Transverse colon (tissue), 4 donors: ENCODE results near the gene LIPE.

Source experiments
- CTCF ChIP-seq, 5 experiments: fragments of 200-600 bp in 3 of 5; fragments of 450-650 bp in 2 of 5; sonication (generic) in 3 of 5; IDR thresholded peaks; 1 replicate in 2 of 5; 2 replicates in 3 of 5; pipeline ENCODE4 v1.5.1; 2016 to 2017; ENCODE audit warnings: antibody characterized with exemption in 5 of 5, inconsistent platforms in 3 of 5, mild to moderate bottlenecking in 2 of 5, moderate library complexity in 1 of 5
- POLR2A ChIP-seq: fragments of 450-650 bp; IDR thresholded peaks from one replicate; pipeline ENCODE4 v1.6.1; 2016; ENCODE audit warnings: antibody characterized with exemption, mild to moderate bottlenecking, moderate library complexity
- POLR2AphosphoS5 ChIP-seq, 3 donors: sonication (generic); formaldehyde crosslinking; IDR thresholded peaks; one replicate each; pipeline ENCODE4 v1.6.1; 2016; ENCODE audit warnings: antibody characterized with exemption in 3 of 3

DNA sequence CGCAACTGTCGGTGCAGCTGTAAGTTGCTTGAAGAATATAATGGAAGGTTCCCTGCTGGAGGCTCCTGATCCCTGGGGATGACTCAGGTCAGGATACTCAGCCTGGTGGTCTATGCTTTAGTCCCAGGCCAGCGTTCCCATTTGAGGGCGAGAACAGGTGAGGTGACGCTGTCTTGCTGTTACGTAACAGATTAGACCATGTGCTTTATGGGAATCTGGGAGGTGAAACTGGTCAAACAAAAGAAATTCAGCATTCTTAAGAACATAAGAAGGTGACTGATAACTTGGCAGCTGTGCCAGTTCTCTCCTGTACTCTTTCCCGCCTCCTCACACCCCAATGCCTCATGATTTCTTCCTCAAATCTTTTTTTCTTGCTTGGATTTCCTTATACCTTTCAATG lies 15.6 kb upstream of the LIPE start, which contains the start of gene CXCL17:
- TF ChIP-seq POLR2A = no peak
- TF ChIP-seq CTCF (IDR thresholded peaks at IDR 0.05) = no peak
- no peak for TF ChIP-seq POLR2AphosphoS5 (IDR thresholded peaks at IDR 0.05)
